Measurements from ENCODE around the gene TPD52L1. TPM values are rescaled to one million over a fixed set of nuclear protein-coding genes. Genes with fewer than 3 reads are reported as not detected.

TPD52L1 gene
- total RNA-seq, 4 donors from 2014 or later: 123 to 234 (median 175) TPM

GRCh38 chr6:125190667-125191066 lies 37.1 kb downstream of the TPD52L1 start:
- intact Hi-C loops (cut with DNase I; ENCODE audit: low total_unique reads): no loop called here
- DNase-seq (ENCODE audit: low spot score in 2 of 2): no peak
- no peak overlapping the region for H3K4me3 ChIP-seq (ENCODE audit: low read depth, poor library complexity, severe bottlenecking)
- WGBS, 2 donors: 96 to 98% methylated on average over 4 of the region's 4 CpGs
- TF ChIP-seq POLR2A (IDR thresholded peaks at IDR 0.05) (no peak), CTCF (IDR thresholded peaks at IDR 0.05) (no peak)

- 13 to 25% methylated on average over 5 of the region's 5 CpGs for WGBS, 2 donors
- intact Hi-C loops (cut with DNase I; ENCODE audit: low total_unique reads): no loop called here
- DNase-seq (ENCODE audit: low spot score in 2 of 2): peak in 1 of 2 donors; percentile 67
- TF ChIP-seq POLR2A (IDR thresholded peaks at IDR 0.05): no peak
- TF ChIP-seq CTCF (IDR thresholded peaks at IDR 0.05): no peak
- no peak overlapping the region for H3K4me3 ChIP-seq (ENCODE audit: low read depth, poor library complexity, severe bottlenecking)
Measured at GRCh38 chr6:125191916-125192609, 38.5 kb downstream of the TPD52L1 start.

- 76 to 80% methylated on average over 5 of the region's 5 CpGs for WGBS, 2 donors
- TF ChIP-seq POLR2A (IDR thresholded peaks at IDR 0.05) (no peak), CTCF (IDR thresholded peaks at IDR 0.05) (no peak)
- intact Hi-C loops (cut with DNase I; ENCODE audit: low total_unique reads): no loop called here
Measured at GRCh38 chr6:125192610-125192930, 39.0 kb downstream of the TPD52L1 start.

GRCh38 chr6:125193208-125193607 lies 39.6 kb downstream of the TPD52L1 start:
- no peak overlapping the region for H3K4me3 ChIP-seq (ENCODE audit: low read depth, poor library complexity, severe bottlenecking)
- no peak for TF ChIP-seq CTCF (IDR thresholded peaks at IDR 0.05)
- TF ChIP-seq POLR2A (IDR thresholded peaks at IDR 0.05): no peak
- intact Hi-C loops (cut with DNase I; ENCODE audit: low total_unique reads): no loop called here
- DNase-seq (ENCODE audit: low spot score in 2 of 2): no peak
- 47 to 61% methylated on average over 2 of the region's 2 CpGs for WGBS, 2 donors

More at GRCh38 chr6:125192610-125192930, 39.0 kb downstream of the TPD52L1 start:
- no peak overlapping the region for H3K4me3 ChIP-seq (ENCODE audit: low read depth, poor library complexity, severe bottlenecking)
- DNase-seq (ENCODE audit: low spot score in 2 of 2): no peak

- no peak for DNase-seq (ENCODE audit: low spot score in 2 of 2)
- TF ChIP-seq POLR2A (IDR thresholded peaks at IDR 0.05) (no peak), CTCF (IDR thresholded peaks at IDR 0.05) (no peak)
- intact Hi-C loops (cut with DNase I; ENCODE audit: low total_unique reads): no loop called here
- no peak overlapping the region for H3K4me3 ChIP-seq (ENCODE audit: low read depth, poor library complexity, severe bottlenecking)
Measured at GRCh38 chr6:125194941-125195340, 41.4 kb downstream of the TPD52L1 start.

GRCh38 chr6:125195526-125195925 lies 42.0 kb downstream of the TPD52L1 start:
- no peak for DNase-seq (ENCODE audit: low spot score in 2 of 2)
- TF ChIP-seq CTCF (IDR thresholded peaks at IDR 0.05): no peak
- no peak for TF ChIP-seq POLR2A (IDR thresholded peaks at IDR 0.05)
- no peak overlapping the region for H3K4me3 ChIP-seq (ENCODE audit: low read depth, poor library complexity, severe bottlenecking)
- intact Hi-C loops (cut with DNase I; ENCODE audit: low total_unique reads): no loop called here
- WGBS, 2 donors: 97 to 99% methylated on average over 3 of the region's 3 CpGs
